Stimulated activated CD8-positive, alpha-beta memory T cell treated with anti-CD3 and anti-CD28 coated beads, Interleukin-4, amount 100 ng/mL, for 48 hours (primary cell): Measurements from ENCODE around the gene ATG13.

Source experiments
- DNase-seq: peaks from one replicate; pipeline ENCODE4 v3.0.0-alpha.2; 2020

Gene ATG13

GRCh38 chr11:46609386-46609785, 8.0 kb upstream of the ATG13 start:
- no peak for DNase-seq

GRCh38 chr11:46611526-46612304, 5.6 kb upstream of the ATG13 start:
- DNase-seq: no peak

GRCh38 chr11:46612326-46612725, 5.0 kb upstream of the ATG13 start:
- DNase-seq: no peak

GRCh38 chr11:46615756-46616155, 1.6 kb upstream of the ATG13 start:
- no peak for DNase-seq

GRCh38 chr11:46616551-46617133, 711 bp upstream of the ATG13 start:
- DNase-seq: no peak

GRCh38 chr11:46617972-46618314, 590 bp downstream of the ATG13 start:
- DNase-seq: no peak

- DNase-seq: no peak
These were observed 1.5 kb downstream of the ATG13 start for GRCh38 chr11:46618837-46619236.

GRCh38 chr11:46625406-46625805, 8.1 kb downstream of the ATG13 start:
- no peak for DNase-seq

GRCh38 chr11:46628961-46629360, 11.6 kb downstream of the ATG13 start:
- DNase-seq: no peak

- no peak for DNase-seq
These were observed 12.9 kb downstream of the ATG13 start for GRCh38 chr11:46630237-46630636.

- no peak for DNase-seq
These were observed 14.3 kb downstream of the ATG13 start for GRCh38 chr11:46631676-46632075.

GRCh38 chr11:46632502-46632901, 15.1 kb downstream of the ATG13 start:
- no peak for DNase-seq

- DNase-seq: no peak
These were observed 16.2 kb downstream of the ATG13 start for GRCh38 chr11:46633291-46634217.

- DNase-seq: no peak
These were observed 18.3 kb downstream of the ATG13 start for GRCh38 chr11:46635557-46636139.

GRCh38 chr11:46637546-46637945, 20.2 kb downstream of the ATG13 start:
- no peak for DNase-seq

- DNase-seq: no peak
These were observed 22.0 kb downstream of the ATG13 start for GRCh38 chr11:46639197-46639839.

GRCh38 chr11:46640036-46640788, 22.9 kb downstream of the ATG13 start:
- DNase-seq: no peak

GRCh38 chr11:46641639-46642038, 24.3 kb downstream of the ATG13 start:
- no peak for DNase-seq

GRCh38 chr11:46642627-46643335, 25.4 kb downstream of the ATG13 start:
- no peak for DNase-seq

GRCh38 chr11:46643531-46643930, 26.2 kb downstream of the ATG13 start:
- no peak for DNase-seq

GRCh38 chr11:46643986-46644385, 26.6 kb downstream of the ATG13 start:
- no peak for DNase-seq
